ENCODE data around the gene S100A8.
"Not testable (repeated sequence)": the region's sequence is repeated elsewhere in the genome, so short reads cannot be mapped to it uniquely, and the experiment has no call there.

Gene S100A8

GRCh38 chr1:153349363-153350320 is 41.2 kb downstream of the S100A8 start:
- H3K4me1 ChIP-seq: no peaks in the 10 kb centered on the region
- in situ Hi-C loops (cut with MboI; ENCODE audit: low sequenced_read_pairs): loop anchor here (10.0 to 25.0 kb wide), 2 partner anchors 215 to 413 kb away; partner anchors contain the start of gene S100A2

GRCh38 chr1:153348511-153349362 is 42.1 kb downstream of the S100A8 start, which contains the start of gene PGLYRP4:
PGLYRP4 (minus strand) TSS chr1:153348841; CDS start chr1:153347932, 909 bp downstream.
- no peaks in the 10 kb centered on the region for H3K9me3 ChIP-seq
- no peaks in the 10 kb centered on the region for H3K4me1 ChIP-seq
- peaks cover 15% of the 10 kb centered on the region for H3K27me3 ChIP-seq (ENCODE audit: low read depth)
- H3K4me3 ChIP-seq: no peak within 1 kb of the TSS
- DNase-seq (ENCODE audit: low spot score in 2 of 2): no peak
- in situ Hi-C loops (cut with MboI; ENCODE audit: low sequenced_read_pairs): no loop called here
- no peaks in the 10 kb centered on the region for H3K36me3 ChIP-seq (replicated peaks)

More at GRCh38 chr1:153349363-153350320, 41.2 kb downstream of the S100A8 start:
- Histone ChIP-seq H3K9me3 (no peaks in the 10 kb centered on the region), H3K4me3 (no peak overlapping the region), H3K27me3 (ENCODE audit: low read depth) (peaks cover 15% of the 10 kb centered on the region), H3K36me3 (replicated peaks) (no peaks in the 10 kb centered on the region)
- no peak for DNase-seq (ENCODE audit: low spot score in 2 of 2)

DNA sequence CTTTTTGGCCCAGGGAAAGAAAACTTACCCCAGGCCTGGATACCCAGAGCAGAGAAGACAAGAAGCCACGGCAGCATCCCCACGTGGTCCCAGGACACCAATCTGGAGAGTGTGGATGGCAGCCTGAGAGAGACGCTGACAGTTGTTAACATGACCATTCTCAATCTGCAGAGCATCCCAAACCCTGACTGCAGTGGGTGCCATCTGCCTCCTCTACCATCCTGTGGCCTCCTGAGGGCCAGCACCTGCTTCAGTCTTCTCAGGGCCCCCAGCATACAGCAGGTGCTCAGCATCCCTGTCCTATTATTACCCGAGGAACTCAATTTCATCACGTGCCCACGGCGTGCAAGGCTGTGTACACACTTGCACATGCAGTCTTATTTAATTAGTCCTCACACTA is 43.0 kb downstream of the S100A8 start:
- no peak overlapping the region for H3K4me3 ChIP-seq
- H3K36me3 ChIP-seq (replicated peaks): no peaks in the 10 kb centered on the region
- no peaks in the 10 kb centered on the region for H3K4me1 ChIP-seq
- in situ Hi-C loops (cut with MboI; ENCODE audit: low sequenced_read_pairs): no loop called here
- H3K27me3 ChIP-seq (ENCODE audit: low read depth): peaks cover 15% of the 10 kb centered on the region
- DNase-seq (ENCODE audit: low spot score in 2 of 2): no peak
- H3K9me3 ChIP-seq: no peaks in the 10 kb centered on the region

DNA sequence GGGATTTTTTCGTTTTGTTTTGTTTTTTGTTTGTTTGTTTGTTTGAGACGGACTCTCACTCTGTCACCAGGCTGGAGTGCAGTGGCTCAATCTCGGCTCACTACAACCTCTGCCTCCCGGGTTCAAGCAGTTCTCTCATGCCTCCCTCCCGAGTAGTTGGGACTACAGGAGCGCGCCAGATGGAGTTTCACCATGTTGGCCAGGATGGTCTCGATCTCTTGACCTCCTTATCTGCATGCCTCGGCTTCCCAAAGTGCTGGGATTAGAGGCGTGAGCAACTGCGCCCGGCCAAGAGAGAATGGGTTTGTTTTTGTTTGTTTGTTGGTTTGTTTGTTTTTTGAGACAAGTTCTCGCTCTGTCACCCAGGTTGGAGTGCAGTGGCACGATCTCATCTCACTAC is 43.8 kb downstream of the S100A8 start:
- H3K36me3 ChIP-seq (replicated peaks); DNase-seq (ENCODE audit: low spot score in 2 of 2); H3K4me1 ChIP-seq; H3K9me3 ChIP-seq; H3K4me3 ChIP-seq; in situ Hi-C loops (cut with MboI; ENCODE audit: low sequenced_read_pairs): not testable (repeated sequence)
- peaks cover 15% of the 10 kb centered on the region for H3K27me3 ChIP-seq (ENCODE audit: low read depth)

DNA sequence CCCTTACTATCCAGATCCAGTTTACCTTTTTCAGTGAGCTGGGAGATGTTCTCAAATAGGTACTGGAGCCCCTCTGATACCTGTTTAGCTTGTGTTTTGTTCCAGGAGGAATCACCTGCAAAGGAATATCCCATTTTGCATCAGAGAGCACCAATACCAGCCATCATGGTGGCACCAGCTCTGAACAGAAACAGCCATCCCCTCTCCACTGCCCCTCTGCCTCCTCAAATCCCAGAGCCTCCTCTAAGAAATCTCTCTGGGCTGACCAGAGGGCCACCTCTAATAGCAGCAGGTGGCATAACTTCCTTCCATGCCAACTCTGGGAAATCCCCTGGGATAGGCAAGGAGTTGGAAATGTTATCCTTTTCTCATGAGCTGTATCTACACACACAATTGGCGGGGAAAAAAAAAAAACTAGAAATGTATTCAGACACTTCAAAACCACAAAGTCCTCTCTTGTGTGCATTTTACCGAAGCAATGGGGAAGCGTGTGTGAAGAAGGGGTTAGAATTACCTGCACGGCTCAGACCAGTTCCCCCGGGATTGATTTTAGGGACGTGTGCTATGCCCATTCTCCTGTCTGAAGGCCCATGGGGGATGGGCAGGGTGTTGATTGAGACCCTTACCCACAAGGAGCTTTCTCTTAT is 44.7 kb downstream of the S100A8 start:
- DNase-seq (ENCODE audit: low spot score in 2 of 2): no peak
- no peaks in the 10 kb centered on the region for H3K9me3 ChIP-seq
- H3K4me1 ChIP-seq: no peaks in the 10 kb centered on the region
- H3K4me3 ChIP-seq: no peak overlapping the region
- H3K36me3 ChIP-seq (replicated peaks): no peaks in the 10 kb centered on the region
- in situ Hi-C loops (cut with MboI; ENCODE audit: low sequenced_read_pairs): no loop called here
- peaks cover 14% of the 10 kb centered on the region for H3K27me3 ChIP-seq (ENCODE audit: low read depth)

DNA sequence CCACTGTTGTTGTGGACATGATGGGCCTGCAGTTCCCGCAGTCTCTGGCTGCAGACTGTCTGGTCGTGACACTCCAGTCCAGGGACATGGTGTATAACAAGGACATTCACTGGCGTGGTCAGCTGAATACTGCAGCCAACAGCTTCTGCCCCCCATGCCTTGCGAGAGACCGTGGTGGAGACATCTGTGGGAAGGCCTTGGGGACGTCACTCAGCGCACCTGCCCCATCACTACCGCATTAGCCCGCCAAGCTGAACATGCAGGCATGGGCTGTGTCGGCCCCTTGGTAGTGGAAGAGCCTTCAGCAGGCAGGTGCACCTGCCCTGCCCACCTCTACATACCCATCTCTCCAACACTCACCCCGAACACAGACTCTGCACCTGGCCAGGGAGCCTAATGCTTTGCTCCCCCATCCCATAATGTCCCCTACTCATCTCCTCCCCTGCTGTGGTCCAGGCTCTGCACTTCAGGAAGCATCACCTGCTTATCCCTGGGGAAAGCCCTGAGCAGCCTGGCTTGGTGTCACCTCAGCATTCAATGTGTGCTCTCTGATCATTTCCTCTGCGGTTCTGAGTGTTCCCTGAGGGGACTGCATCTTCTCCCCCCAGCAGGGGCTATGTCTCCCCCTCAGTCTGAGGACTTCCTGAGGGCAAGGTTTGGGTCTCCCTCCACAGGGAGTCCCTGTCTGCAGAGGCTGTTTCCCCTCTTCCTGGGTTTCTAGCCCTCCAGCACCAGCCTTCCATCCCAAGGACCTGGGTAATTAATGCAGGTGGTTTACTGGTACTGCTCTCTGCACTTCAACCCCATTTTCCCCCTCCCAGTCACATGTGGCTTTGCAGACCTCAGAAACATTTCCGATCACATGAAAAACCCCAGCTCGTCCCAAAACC is 45.4 kb downstream of the S100A8 start:
- H3K4me1 ChIP-seq: no peaks in the 10 kb centered on the region
- H3K36me3 ChIP-seq (replicated peaks): no peaks in the 10 kb centered on the region
- no peak overlapping the region for H3K4me3 ChIP-seq
- H3K9me3 ChIP-seq: no peaks in the 10 kb centered on the region
- peaks cover 12% of the 10 kb centered on the region for H3K27me3 ChIP-seq (ENCODE audit: low read depth)
- in situ Hi-C loops (cut with MboI; ENCODE audit: low sequenced_read_pairs): no loop called here
- no peak for DNase-seq (ENCODE audit: low spot score in 2 of 2)

DNA sequence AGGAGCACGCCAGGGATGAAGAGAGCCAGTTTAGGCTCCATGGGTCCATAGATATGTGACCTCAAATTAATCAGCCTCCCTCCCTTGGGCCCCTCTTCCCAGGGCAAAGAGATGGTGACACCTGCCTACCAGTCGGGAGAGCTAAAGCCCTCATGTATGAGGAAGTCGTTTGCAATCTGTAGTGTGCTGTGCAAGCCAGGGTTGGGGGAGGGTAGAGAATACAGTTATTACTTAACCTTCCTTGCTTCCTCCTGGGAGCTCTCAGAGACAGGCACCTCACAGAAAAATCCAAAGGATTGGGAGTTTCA is 46.2 kb downstream of the S100A8 start:
- H3K36me3 ChIP-seq (replicated peaks): no peaks in the 10 kb centered on the region
- in situ Hi-C loops (cut with MboI; ENCODE audit: low sequenced_read_pairs): no loop called here
- H3K4me1 ChIP-seq: no peaks in the 10 kb centered on the region
- no peaks in the 10 kb centered on the region for H3K9me3 ChIP-seq
- H3K4me3 ChIP-seq: no peak overlapping the region
- DNase-seq (ENCODE audit: low spot score in 2 of 2): no peak
- peaks cover 13% of the 10 kb centered on the region for H3K27me3 ChIP-seq (ENCODE audit: low read depth)

GRCh38 chr1:153343811-153344717 is 46.8 kb downstream of the S100A8 start:
- Histone ChIP-seq H3K4me3 (no peak overlapping the region), H3K9me3 (no peaks in the 10 kb centered on the region), H3K27me3 (ENCODE audit: low read depth) (peaks cover 18% of the 10 kb centered on the region), H3K36me3 (replicated peaks) (no peaks in the 10 kb centered on the region), H3K4me1 (no peaks in the 10 kb centered on the region)
- no peak for DNase-seq (ENCODE audit: low spot score in 2 of 2)
- in situ Hi-C loops (cut with MboI; ENCODE audit: low sequenced_read_pairs): no loop called here

DNA sequence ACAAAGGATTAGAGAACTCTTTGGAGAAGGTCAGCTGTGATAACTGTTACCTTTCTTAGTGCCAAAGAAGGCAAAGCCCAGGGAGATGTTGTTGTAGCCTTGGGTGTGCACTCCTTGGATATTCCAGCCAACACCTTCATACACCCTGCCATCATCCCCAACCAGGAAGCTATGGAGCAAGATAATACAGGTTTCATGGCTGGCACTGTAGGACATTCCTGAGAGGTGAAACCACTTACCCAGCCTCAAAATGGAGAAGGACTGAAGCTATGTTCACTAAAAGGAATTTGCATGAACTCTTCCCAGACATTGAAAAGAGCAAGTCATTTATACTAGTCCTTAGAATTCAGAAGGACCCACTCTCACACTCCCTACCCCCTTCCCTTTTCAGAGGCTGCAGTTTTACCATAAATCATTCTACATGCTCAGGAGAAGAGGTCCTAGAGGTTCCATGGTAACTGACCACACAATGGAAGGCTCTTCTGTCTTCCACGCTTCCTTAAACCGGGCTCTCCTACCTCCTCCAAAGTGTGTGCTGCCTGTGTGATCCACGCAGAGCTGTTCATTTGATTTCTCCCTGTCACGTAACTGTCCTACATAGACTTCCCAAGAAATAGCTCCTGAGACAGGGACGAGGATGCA is 47.7 kb downstream of the S100A8 start:
- DNase-seq (ENCODE audit: low spot score in 2 of 2): no peak
- Histone ChIP-seq H3K4me3 (no peak overlapping the region), H3K9me3 (no peaks in the 10 kb centered on the region), H3K27me3 (ENCODE audit: low read depth) (peaks cover 18% of the 10 kb centered on the region), H3K36me3 (replicated peaks) (no peaks in the 10 kb centered on the region), H3K4me1 (no peaks in the 10 kb centered on the region)
- in situ Hi-C loops (cut with MboI; ENCODE audit: low sequenced_read_pairs): no loop called here

GRCh38 chr1:153342178-153342577 is 48.7 kb downstream of the S100A8 start:
- no peaks in the 10 kb centered on the region for H3K4me1 ChIP-seq
- no peaks in the 10 kb centered on the region for H3K9me3 ChIP-seq
- no peak for DNase-seq (ENCODE audit: low spot score in 2 of 2)
- peaks cover 18% of the 10 kb centered on the region for H3K27me3 ChIP-seq (ENCODE audit: low read depth)
- H3K4me3 ChIP-seq: no peak overlapping the region
- in situ Hi-C loops (cut with MboI; ENCODE audit: low sequenced_read_pairs): no loop called here
- no peaks in the 10 kb centered on the region for H3K36me3 ChIP-seq (replicated peaks)

DNA sequence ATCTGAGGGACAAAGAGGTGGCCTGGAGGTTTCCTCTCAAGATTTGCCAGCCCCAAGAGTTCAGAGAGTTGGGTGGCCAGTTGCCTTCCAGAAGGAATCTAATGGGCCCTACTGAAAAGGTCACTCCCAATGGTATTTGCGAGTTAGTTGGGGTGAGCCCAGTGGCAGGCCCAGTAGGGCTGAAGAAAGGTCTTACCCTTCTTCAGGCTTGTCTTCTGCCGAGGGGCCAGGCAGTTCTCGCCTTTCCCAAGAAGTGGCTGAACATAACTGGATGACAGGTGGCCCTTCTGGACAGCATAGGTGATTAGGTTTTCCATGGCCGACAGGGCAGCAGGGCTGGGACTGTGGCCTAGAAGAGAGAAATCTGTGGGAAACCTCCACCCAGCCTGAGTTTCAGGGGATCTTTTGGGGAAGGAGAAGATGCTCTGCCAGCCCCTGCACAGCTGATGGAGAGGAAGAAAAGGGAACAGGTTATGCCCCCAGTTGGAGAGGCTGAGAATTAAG is 49.4 kb downstream of the S100A8 start:
- no peaks in the 10 kb centered on the region for H3K4me1 ChIP-seq
- in situ Hi-C loops (cut with MboI; ENCODE audit: low sequenced_read_pairs): no loop called here
- no peak for DNase-seq (ENCODE audit: low spot score in 2 of 2)
- no peak overlapping the region for H3K4me3 ChIP-seq
- peaks cover 18% of the 10 kb centered on the region for H3K27me3 ChIP-seq (ENCODE audit: low read depth)
- H3K9me3 ChIP-seq: no peaks in the 10 kb centered on the region
- H3K36me3 ChIP-seq (replicated peaks): no peaks in the 10 kb centered on the region

DNA sequence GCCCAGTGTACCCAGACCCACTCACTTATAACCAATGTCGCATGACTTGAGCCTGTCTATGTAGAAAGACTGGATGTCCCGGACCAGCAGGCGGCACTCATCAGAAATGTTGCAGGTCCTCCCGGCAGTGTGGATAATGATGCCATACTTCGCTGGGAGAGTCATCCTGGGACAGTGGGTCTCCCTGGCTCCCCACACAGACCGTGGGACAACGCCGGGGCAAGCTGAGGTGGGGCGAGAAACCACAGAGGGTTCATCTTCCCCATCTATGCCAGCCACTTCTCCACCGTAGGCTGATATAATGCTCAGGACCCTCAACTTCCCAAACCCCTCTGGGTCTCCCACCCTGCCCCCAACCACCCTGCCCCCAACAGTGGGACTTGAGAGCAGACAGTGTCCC is 50.5 kb downstream of the S100A8 start:
- in situ Hi-C loops (cut with MboI; ENCODE audit: low sequenced_read_pairs): no loop called here
- H3K4me1 ChIP-seq: no peaks in the 10 kb centered on the region
- no peaks in the 10 kb centered on the region for H3K36me3 ChIP-seq (replicated peaks)
- H3K4me3 ChIP-seq: no peak overlapping the region
- H3K9me3 ChIP-seq: no peaks in the 10 kb centered on the region
- peaks cover 14% of the 10 kb centered on the region for H3K27me3 ChIP-seq (ENCODE audit: low read depth)
- no peak for DNase-seq (ENCODE audit: low spot score in 2 of 2)
